HG03378 (cell line): ENCODE measurements around the gene NKAIN1.
"Not testable (repeated sequence)": the region's sequence is repeated elsewhere in the genome, so short reads cannot be mapped to it uniquely, and the experiment has no call there.

Experiments
- ATAC-seq: cut with Tn5 transposase; IDR thresholded peaks from one replicate; pipeline ENCODE4 v1.9.1; 2021; ENCODE audit warnings: mild to moderate bottlenecking, moderate library complexity; ENCODE audit not compliant: unreplicated experiment

Gene NKAIN1

DNA sequence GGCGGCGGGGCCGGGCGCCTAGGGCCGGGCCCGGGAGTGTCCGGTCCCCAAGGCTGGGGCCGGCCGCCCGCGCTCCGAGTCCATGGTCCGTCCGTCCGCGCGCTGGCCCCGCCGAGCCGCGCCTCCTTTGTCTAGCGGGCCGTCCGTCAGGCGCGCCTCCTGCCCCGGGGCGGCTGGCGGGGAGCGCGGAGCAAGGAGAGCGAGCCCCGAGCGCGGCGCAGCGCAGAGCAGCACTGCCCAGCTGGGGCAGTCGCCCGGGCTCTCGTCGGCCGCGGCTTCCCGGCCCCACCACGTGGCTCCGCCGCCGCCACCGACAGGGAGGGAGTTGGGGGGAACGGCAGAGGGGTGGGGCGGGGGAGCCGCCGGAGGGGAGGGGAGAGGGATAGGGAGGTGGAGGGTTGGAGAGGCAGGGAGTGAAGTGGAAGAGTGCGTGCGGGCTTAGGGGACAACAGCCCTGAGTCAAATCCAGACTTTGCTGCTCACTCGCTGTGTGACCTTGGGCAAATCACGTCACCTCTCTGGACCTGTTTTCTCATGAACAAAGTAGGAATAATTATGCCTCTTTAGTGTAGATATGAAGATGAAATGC lies at the start of gene NKAIN1:
Gene NKAIN1 (minus strand): TSS at position 235 of the 589 bp plus-strand sequence. CDS start 340 bp downstream, outside the sequence.
- no peak for ATAC-seq

DNA sequence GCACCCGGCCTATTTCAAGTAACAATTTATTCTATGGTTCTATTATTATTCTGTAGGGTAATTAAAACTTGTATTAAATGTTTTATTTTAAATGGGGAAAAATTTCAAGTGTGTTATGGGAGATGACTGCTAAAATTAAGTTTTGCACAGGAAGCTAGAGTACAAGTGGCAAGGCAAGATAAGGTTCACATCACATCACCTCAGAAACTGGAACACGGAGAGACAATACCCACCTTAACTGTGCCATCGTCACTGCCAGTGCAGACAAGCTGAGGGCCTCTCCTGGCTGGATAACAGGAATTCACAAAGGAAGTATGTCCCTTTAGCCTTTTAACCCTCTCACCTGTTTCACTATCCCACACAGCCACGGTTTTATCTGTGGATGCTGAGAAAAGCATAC lies 49.3 kb upstream of the NKAIN1 start:
- no peak for ATAC-seq

DNA sequence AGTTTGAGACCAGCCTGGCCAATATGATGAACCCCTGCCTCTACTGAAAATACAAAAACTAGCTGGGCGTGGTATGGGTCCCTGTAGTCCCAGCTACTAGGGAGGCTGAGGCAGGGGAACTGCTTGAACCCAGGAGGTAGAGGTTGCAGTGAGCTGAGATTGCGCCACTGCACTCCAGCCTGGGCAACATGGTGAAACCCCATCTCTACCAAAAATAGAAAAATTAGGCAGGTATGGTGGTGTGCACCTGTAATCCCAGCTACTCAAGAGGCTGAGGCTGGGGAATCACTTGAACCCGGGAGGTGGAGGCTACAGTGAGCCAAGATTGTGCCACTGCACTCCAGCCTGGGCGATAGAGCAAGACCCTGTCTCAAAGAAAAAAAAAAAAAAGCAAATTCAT lies 48.1 kb upstream of the NKAIN1 start:
- ATAC-seq = not testable (repeated sequence)

DNA sequence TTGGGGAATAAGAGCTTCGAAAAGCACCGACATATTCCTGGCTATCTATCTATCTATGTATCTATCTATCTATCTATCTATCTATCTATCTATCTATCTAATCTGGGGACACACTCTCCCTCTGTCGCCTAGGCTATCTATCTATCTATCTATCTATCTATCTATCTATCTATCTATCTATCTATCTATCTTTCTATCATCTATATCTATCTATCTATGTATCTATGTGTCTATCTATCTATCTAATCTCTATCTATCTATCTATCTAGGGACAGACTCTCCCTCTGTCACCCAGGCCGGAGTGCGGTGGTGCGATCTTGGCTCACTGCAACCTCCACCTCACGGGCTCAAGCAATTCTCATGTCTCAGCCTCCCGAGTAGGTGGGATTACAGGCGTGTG lies 42.7 kb upstream of the NKAIN1 start:
- ATAC-seq = not testable (repeated sequence)

DNA sequence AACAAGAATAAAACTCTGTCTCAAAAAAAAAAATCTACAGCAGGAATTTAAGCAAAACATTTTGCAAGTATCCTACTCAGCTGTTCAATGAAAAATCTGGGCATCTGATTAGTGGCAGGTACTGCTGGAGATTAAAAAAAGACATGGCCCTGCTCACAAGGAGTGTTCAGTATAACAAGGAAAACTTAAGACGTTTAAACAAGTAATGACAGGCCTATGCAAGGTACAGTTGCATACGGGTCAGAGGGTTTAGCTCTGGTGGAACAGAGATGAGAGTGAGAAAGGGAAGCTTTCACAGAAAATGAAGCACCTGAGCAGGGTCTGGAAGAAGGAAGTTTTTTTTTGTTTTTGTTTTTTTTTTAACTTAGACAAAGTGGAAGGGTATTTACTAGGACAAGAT lies 33.9 kb upstream of the NKAIN1 start:
- no peak for ATAC-seq

DNA sequence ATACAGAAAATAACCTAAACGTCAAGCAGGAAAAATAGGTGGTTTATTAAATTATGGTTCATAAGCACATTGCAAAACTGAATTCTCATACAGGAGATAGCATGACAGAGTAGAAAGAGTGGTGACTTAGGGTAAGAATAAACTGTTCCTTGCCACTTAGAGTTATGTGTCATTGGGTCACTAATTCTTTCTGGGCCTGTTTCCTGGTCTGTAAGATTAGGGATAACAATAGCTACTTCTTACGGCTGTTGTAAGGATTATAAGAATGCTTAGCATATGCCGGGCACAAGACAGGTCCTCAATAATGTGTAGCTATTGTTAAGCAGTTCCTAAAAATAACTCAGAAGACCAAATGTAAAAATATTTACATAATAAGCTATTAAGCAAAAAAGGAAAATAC lies 32.7 kb upstream of the NKAIN1 start:
- no peak for ATAC-seq

DNA sequence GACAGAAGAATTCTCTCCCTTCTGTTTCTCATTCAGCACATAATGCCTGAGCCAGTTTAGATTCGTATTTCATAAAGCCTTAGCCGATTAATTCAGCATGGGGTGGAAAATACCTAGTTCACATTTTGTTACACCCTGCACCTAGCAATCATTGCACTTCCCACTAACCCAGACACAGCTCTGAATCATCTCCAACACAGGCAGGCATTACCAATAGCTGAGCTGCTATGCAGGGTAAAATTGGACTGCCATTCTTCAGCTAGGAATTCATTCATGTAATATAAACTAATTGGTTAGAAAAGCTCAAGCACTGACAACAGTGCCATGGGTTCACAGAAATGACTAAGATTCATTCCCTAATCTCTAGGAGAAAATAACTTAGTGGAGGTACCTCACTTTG lies 26.9 kb upstream of the NKAIN1 start:
- ATAC-seq = no peak

DNA sequence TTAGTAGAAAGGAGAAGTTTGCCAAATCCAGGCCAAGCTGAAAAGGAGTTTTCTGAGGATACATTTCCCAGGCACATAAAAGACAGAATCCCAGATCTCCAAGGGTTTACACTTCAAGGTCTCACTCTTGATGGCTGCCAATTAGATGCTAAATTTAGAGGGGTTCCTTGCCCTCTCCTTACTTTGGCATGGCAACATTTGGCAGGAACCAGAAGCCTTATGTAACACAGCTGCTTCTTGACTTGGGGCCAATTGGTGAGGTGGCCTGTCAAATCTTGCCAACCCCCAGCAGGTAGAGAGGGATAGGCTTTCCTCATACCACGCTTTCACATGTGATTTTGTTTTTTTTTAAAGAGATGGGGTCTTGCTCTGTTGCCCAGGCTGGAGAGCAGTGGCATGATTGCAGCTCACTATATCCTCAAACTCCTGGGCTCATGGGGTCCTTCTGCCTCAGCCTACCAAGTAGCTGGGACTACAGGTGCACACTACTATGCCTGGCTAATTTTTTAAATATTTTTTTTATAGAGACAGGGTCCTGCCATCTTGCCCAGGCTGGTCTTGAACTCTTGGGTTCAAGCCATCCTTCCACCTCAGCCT lies 25.2 kb upstream of the NKAIN1 start:
- ATAC-seq = no peak

DNA sequence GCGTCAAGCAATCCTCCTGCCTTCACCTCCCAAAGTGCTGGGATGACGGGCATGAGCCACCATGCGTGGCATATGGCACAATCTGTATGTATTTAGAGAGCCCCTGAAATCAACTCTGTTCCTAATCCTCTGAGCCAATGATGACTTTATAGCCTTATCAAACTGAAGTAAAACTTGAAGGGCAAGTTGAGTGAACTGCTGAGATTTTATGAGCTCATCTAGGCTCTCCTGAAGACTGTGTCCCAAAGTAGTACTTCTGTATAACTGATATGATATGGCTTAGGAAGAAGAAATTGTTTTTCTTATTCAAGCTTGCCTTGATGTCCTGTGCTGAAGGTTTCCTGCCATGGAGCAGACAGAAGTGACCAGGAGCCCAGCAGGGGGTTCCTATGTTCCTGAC lies 23.7 kb upstream of the NKAIN1 start:
- no peak for ATAC-seq

DNA sequence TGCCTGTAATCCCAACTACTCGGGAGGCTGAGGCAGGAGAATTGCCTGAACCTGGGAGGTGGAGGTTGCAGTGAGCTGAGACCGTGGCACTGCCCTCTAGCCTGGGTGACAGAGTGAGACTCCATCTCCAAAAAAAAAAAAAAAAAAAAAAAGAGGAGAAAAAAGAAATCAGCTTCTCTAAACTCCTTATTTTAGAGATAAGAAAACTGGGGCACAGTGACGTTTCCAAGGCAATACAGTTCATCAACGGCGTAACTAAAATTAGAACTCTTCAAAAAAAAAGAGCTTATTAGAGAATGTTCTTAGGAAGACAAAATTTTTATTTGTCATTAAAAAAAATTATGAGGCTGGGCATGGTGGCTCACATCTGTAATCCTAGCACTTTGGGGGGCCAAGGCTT lies 22.7 kb upstream of the NKAIN1 start:
- not testable (repeated sequence) for ATAC-seq

DNA sequence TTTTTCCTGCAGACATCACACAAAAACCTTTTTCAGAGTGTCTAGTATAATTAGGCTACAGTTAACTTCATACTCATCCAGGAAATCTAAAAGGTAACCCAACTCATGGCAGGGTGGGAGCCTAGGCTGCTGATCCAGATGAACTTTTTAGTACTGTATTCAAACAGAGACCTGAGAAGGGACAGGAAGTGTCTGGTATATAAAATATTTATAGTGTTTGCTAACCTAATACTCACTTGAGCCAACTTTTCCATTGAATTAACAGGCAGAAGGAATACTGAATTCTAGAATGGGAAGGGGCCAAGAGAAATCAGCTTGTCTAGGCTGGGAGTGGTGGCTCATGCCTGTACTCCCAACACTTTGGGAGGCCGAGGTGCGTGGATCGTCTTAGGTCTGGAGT lies 22.2 kb upstream of the NKAIN1 start:
- ATAC-seq = no peak

DNA sequence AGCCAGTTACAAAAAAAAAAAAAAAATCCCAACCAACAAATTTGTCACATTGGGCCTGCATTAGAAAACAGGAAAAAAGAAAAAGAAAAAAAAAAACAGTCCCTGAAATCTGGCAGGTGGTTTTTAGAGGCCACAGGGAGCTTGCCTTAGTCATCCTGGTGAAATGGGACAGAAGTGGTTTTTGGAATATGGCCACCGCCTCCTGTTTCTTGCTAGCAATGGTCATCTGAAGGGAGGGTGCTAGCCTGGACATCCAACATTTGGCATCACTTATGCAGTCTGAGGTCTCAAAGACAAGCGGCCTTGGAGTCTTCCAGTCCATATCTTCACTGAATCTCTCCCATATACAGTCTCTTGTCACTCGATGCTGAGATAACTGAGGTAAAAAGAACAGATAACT lies 20.1 kb upstream of the NKAIN1 start:
- ATAC-seq = no peak

DNA sequence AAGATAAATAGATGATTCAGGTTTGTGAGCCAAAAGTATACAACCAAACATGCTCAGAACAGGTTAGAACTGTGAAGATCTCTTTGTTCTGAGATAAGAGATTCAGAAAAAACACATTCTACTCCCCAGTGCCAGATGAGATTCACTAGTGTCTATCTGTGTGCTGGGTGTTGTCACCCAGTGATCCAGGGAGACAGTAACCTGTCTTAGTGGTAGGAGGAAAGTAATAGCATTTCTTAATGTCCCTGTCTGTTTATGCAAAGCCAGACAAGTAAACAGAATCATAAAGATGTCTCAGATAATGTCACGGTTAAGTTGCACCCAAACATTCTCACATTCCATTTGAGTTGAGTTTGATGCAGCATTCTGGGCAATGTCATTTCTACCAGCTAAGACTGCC lies 18.9 kb upstream of the NKAIN1 start:
- no peak for ATAC-seq

DNA sequence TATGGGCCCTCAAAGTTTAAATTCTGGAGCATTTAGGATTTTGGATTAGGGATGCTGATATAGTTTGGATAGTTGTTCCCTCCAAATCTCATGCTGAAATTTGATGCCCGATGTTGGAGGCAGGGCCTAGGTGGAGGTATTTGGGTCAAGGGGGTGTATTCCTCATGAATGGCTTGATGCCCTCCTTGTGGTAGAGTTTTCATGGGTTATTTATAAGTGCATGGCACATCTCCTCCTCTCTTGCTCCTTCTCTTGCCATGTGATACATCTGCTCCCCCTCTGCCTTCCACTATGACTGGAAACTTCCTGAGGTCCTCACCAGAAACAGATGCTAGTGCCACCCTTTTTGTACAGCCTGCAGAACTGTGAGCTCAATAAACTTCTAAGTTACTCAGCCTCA lies 17.5 kb upstream of the NKAIN1 start:
- ATAC-seq = no peak

DNA sequence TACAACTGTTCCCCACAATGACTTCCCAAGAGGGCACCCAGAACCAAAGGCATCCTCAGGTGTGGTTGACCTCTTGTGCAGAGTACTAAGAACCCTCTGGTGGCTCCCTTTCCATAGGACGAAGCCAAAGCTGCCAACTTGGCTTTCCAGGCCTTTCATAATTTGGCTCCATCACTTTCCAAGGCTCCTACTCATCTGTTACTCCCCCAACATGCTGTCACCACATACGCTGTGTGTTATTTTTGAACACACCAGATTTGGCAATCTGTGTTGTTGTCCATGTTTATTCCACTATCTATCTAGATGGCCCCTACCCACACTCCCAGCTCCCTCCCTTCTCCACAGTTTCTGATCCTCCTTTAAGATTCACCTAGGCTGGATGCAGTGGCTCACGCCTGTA lies 10.2 kb upstream of the NKAIN1 start:
- no peak for ATAC-seq

DNA sequence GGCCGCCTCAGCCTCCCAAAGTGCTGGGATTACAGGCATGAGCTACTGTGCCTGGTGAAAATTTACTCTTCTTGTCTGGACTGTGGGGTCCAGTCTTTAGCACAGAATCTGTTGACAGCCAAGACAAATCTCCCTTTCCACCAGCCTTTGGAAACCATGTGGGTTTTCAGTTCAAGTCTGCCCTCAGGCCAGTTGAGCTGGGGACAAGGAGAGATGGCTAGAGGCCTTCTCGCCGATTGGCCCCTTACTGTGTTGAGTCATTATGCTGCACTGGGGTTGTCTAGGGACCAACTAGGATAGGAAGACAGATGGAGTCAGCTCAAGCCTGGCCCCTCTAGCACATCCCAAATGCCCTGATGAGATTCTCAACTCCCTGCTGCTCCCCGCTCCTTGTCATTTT lies 8.6 kb upstream of the NKAIN1 start:
- ATAC-seq = no peak

DNA sequence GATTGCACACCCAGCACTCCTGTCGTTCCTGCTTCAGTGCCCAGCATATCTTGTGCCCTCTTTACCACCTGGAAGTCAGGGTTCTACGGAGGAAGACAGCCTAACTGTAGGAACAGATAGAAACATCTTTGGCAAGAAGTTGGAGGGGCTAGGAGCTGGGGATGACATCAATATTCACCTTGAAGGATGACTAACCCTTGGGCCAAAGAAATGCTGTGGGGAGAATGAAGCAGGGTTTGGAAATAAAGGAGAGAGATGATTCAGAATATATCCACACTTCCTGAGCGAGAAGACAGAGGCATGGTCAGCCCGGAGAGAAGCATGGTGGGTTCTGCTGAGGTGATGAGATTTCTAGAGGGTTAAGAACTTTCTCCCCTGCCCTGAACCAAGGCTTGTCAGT lies 4.6 kb upstream of the NKAIN1 start:
- no peak for ATAC-seq

DNA sequence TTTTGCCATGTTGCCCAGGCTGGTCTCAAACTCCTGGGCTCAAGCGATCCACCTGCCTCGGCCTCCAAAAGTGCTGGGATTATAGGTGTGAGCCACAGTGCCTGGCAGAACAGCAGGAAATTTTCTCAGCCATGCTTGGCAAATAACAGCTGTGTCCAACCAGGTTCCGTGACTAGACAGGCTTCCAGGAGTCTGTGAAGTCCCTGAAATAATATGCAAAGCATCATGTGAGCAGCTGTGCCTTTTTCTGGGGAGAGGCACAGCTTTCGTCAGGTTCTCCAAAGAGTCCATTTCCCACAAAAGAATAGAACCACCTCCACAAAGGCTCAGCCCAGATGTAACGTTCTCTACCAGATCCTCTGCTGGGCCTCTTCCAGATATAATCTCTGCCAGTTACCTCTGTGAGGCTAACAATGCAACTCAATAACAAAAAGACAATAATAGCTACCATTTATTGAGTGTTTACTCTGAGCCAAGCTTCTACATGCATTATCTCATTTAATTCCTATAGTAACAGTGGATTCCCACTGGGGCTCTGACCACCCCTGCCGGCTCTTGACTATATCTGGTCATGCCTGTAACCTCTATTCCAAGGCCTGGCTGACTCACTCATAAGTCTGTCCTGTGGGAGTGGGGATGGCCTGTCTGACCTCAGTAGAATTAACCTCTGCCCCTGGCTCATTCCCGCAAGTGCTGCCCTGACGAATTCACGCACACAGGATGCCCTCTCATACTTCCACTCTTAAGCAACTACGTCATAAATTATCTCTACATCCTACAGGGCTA lies 4.0 kb upstream of the NKAIN1 start:
- no peak for ATAC-seq

DNA sequence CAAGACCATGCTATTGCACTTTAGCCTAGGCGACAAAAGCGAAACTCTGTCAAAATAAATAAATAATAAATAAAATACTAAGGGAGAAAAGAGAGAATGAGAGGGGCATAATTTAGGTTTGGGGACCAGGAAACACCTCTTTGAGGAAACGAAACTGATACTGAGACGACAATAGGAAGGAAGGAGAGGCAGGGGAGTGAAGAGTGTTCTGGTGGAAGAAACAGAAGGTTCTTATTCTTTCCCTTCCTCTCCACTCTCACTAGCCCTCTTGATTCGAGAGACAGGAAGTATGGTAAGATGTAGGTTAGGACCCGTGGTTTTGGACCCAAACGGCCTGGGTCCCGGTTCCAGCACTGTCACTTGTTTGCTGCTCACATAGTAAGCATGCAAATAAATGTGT lies 1.6 kb upstream of the NKAIN1 start:
- no peak for ATAC-seq

DNA sequence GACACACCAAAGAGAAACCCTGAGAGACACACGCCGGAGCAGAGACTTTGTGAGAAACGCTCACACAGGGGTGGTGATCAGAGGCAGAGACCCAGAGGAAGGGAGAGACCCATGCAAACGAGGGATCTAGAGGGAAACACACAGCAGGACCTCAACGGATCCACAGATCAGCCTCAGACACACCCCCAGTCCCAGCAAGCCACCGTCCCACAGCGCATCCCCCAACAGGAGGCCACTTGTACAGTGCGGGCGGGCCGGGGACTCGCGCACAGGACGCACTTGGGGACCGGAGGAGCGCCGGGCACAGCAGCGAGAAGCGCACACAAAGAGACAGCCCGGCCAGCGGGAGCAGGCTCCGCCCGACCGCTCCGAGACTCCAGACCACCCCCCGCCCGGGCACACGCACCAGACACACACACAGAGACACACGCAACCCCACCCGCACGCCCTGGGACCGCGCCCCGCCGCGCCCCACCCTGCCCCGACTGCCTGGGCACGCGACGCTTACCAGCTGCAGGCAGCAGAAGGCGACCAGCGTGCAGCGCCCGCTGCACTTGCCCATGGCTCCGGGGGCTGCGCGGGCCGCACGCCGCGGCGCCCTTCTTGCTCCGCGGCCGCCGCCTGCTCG lies 587 bp downstream of the NKAIN1 start:
- no peak for ATAC-seq

DNA sequence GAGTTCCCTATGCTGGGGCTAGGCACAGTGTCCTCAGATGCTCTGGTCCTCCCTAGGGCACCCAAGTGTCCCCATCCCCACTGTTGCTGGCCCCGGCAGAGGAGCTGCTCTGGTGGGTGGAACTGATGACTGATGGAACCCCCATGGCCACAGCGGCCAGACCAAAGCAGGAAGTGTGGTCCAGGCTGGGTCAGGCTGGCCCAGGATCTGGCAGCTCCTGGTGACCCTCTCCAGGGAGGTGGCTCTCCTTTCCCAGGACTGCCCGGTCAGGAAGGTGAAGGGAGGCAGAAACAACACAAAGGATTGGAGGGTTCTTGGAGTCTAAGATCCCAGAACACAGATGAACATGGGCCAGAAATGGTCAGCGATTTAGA lies 1.1 kb downstream of the NKAIN1 start:
- no peak for ATAC-seq

DNA sequence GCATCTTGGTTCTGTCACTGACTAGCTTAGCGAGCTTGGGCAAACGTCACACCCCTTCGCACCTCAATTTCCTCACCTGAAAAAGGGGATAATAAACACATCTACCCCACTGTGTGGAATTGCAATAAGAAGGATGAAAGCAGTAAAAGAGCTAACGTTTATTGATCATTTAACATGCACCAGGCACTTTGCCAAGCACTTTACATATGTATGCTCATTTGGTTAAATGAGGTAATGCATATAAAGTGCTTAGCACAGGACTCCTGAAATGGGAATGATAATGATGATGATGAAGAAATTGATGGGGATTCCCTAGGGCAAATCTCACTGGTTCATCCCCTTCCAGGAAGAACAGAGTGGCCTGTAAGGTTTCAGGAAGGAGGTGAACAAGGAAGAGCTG lies 4.8 kb downstream of the NKAIN1 start:
- no peak for ATAC-seq
